Measurements from ENCODE around the gene HDAC9. TPM values are rescaled to one million over a fixed set of nuclear protein-coding genes. Genes with fewer than 3 reads are reported as not detected.
A peak's percentile ranks its signal among the peaks of the same experiment; 100 is the strongest.

Gene HDAC9
- total RNA-seq, 4 donors from 2014 or later = 54.8 to 96.2 (median 87.2) TPM

DNA sequence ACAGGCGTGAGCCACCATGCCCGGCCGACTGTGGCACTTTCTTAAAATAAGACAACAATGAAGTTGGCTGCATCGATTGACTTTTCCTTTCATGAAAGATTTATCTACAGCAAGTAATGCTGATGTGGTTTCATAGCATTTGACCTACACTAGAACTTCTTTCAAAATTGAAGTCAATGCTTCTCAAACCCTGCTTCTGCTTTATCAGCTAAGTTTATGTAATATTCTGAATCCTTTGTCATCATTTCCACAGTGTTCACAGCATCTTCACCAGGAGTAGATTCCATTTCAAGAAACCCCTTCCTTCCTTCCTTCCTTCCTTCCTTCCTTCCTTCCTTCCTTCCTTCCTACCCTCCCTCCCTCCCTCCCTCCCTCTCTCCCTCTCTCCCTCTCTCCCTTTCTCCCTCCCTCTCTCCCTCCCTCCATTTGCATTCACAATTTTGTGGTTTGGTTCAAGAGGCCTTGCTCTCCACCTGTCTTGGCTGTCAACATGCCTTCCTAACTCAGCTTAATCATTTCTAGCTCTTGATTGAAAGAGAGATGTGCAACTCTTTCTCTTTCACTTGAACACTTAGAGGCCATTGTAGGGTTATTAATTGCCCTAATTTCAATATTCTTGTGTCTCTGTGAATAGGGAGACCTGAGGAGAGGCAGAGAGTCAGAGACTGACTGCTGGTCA is 52.1 kb downstream of the HDAC9 start:
- no peak for DNase-seq
- H3K36me3 ChIP-seq = no peaks in the 10 kb centered on the region
- no peak for TF ChIP-seq POLR2A (IDR thresholded peaks at IDR 0.05)
- TF ChIP-seq, protein P1, sequence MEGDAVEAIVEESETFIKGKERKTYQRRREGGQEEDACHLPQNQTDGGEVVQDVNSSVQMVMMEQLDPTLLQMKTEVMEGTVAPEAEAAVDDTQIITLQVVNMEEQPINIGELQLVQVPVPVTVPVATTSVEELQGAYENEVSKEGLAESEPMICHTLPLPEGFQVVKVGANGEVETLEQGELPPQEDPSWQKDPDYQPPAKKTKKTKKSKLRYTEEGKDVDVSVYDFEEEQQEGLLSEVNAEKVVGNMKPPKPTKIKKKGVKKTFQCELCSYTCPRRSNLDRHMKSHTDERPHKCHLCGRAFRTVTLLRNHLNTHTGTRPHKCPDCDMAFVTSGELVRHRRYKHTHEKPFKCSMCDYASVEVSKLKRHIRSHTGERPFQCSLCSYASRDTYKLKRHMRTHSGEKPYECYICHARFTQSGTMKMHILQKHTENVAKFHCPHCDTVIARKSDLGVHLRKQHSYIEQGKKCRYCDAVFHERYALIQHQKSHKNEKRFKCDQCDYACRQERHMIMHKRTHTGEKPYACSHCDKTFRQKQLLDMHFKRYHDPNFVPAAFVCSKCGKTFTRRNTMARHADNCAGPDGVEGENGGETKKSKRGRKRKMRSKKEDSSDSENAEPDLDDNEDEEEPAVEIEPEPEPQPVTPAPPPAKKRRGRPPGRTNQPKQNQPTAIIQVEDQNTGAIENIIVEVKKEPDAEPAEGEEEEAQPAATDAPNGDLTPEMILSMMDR (IDR thresholded peaks at IDR 0.05) = no peak

DNA sequence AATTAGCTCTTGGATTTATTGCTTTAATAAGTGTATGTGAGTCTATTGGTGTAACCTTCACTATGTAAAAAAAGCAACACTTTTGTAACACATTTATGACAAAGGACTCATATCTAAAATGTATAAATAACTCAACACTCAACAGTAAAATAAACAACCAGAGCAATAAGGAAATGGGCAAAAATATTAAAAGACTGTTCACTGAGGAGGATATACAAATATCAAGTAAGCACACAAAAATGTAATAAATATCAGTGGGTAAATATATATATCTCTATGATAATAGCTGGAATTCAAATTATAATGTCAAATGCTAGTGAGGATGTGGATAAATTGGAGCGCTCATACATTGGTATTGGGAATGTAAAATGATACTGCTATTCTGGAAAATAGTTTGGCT is 53.0 kb downstream of the HDAC9 start:
- Histone ChIP-seq H3K27me3 (no peaks in the 10 kb centered on the region), H3K4me1 (no peaks in the 10 kb centered on the region), H3K27ac (no peak overlapping the region), H3K9me3 (no peaks in the 10 kb centered on the region), H3K36me3 (no peaks in the 10 kb centered on the region), H3K4me3 (no peak overlapping the region)
- intact Hi-C loops (cut with DNase I; ENCODE audit: low total_unique reads) = no loop called here
- no peak for DNase-seq
- TF ChIP-seq, protein P1 (IDR thresholded peaks at IDR 0.05) = no peak
- TF ChIP-seq POLR2A (IDR thresholded peaks at IDR 0.05) = no peak

More for the DNA sequence above, 52.1 kb downstream of the HDAC9 start:
- H3K4me3 ChIP-seq = no peak overlapping the region
- no peaks in the 10 kb centered on the region for H3K4me1 ChIP-seq
- H3K9me3 ChIP-seq = no peaks in the 10 kb centered on the region
- no peaks in the 10 kb centered on the region for H3K27me3 ChIP-seq
- intact Hi-C loops (cut with DNase I; ENCODE audit: low total_unique reads) = no loop called here
- H3K27ac ChIP-seq = no peak overlapping the region

DNA sequence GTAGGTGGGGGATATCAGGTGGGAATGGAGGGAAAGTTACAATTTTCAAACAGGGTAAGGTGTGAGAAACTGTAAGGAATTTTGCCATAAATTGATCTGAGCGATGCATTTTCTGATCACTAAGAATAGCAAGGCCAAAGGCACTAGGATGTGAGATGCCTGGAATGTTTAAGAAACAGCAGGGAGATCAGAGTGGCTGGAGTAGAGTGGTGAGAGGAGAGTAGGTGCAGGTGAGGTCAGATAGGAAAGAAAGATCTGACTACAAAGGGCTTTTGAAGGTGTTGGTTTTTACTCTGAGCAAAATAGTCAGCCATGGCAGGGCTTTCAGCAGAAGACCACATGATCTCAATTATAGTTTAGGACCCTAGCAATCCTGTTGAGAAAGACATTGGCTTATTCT is 55.0 kb downstream of the HDAC9 start:
- intact Hi-C loops (cut with DNase I; ENCODE audit: low total_unique reads) = no loop called here
- TF ChIP-seq POLR2A (IDR thresholded peaks at IDR 0.05) = no peak
- TF ChIP-seq, protein P1 (IDR thresholded peaks at IDR 0.05) = no peak
- DNase-seq = no peak
- Histone ChIP-seq H3K4me3 (no peak overlapping the region), H3K4me1 (no peaks in the 10 kb centered on the region), H3K27ac (peak overlapping the region in 1 of 2 donors; percentile 63), H3K9me3 (no peaks in the 10 kb centered on the region), H3K27me3 (no peaks in the 10 kb centered on the region), H3K36me3 (no peaks in the 10 kb centered on the region)

DNA sequence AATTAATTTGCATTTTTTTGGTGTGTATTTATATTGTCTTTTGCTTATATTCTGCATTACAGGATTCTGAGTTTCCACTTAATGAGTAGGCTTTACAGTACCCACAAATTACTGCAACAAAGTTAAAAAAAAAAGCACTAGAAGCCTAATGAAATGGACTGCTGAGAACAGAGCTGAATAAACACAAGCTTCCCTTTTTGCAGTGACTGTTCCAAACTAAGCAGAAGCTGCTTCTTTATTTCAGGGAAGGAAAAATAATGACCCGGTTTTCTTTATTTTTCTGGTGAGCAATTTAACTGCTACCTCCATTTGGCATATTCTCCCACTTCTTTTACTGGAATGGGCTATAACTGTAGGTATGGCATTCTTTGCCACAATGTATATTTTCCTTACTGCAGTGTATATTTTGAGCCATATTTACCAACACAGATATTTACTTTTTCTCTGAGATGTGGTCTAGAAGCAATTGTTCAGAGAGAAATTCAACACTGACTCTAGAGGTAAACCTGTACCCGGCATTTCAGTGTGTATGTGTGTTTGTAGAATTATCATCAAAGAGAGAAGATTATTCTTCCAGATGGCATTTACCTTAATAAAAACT is 56.9 kb downstream of the HDAC9 start:
- intact Hi-C loops (cut with DNase I; ENCODE audit: low total_unique reads) = no loop called here
- DNase-seq = no peak
- Histone ChIP-seq H3K27me3 (no peaks in the 10 kb centered on the region), H3K36me3 (no peaks in the 10 kb centered on the region), H3K4me3 (no peak overlapping the region), H3K9me3 (no peaks in the 10 kb centered on the region), H3K4me1 (no peaks in the 10 kb centered on the region), H3K27ac (peak overlapping the region; percentile 63 to 78)
- TF ChIP-seq, protein P1 (IDR thresholded peaks at IDR 0.05) = no peak
- TF ChIP-seq POLR2A (IDR thresholded peaks at IDR 0.05) = no peak

DNA sequence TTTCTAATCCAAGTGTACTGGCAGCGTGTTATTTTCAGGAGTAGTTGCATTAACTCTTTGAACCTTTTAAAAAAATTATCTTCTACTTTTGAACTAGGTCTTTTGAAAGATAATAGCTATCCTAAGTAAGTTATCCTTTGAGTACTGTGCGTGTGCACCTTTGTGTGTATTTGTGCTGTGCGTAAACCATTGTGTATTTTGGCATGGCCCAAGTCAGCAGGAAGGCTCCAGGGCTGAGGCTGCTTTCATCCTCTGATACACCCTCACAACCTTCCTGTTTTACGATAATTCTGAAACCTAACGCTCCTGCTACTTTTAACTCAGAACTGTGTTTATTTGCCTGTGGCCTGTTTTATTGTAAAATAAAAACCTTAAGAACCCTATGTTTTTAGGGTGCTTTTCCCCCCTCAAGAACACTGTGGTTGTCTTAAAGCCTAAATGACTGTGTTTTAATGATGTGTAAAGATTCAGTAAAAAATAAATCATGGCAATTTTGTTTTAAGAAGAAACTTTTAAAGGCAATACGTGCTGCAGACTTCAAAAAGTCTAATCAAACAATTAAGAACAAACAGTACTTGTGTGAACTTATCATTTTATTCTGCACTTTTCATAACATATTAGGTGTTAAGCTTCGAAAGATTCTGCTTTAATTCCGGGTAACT is 57.5 kb downstream of the HDAC9 start:
- Histone ChIP-seq H3K27ac (peak overlapping the region; percentile 63 to 78), H3K36me3 (no peaks in the 10 kb centered on the region), H3K9me3 (no peaks in the 10 kb centered on the region), H3K27me3 (no peaks in the 10 kb centered on the region), H3K4me1 (peaks cover 0 to 3% of the 10 kb centered on the region in 2 donors), H3K4me3 (peak overlapping the region in 1 of 2 donors; percentile 4)
- intact Hi-C loops (cut with DNase I; ENCODE audit: low total_unique reads) = no loop called here
- DNase-seq = no peak
- TF ChIP-seq POLR2A (IDR thresholded peaks at IDR 0.05) = no peak
- TF ChIP-seq, protein P1 (IDR thresholded peaks at IDR 0.05) = no peak
